SK-N-SH (cell line): ENCODE data around the gene CAGE1. TPM values are rescaled to one million over a fixed set of nuclear protein-coding genes. Genes with fewer than 3 reads are reported as not detected.
"Not testable (repeated sequence)": the region's sequence is repeated elsewhere in the genome, so short reads cannot be mapped to it uniquely, and the experiment has no call there.

Experiments used
- CTCF ChIA-PET: fragments of 300-600, 350-600 bp; formaldehyde crosslinking; extraction: SDS; loops from one replicate; lab custom pipeline; 2021; lab: Yijun Ruan, JAX
- POLR2A ChIA-PET: fragments of 350-600 bp; sonication (Branson Sonifier 250); formaldehyde crosslinking; extraction: SDS; loops from one replicate; lab custom pipeline; 2020; ENCODE audit warnings: antibody characterized with exemption, inconsistent platforms; lab: Yijun Ruan, JAX
- DNase-seq: peaks from one replicate; pipeline ENCODE4 v3.0.0; 2012
- H2AFZ ChIP-seq: fragments of 200-600 bp; sonication (generic); 2 replicates; pipeline ENCODE4 v1.8.1; 2016; ENCODE audit warnings: antibody characterized with exemption, mild to moderate bottlenecking, low read depth
- H3F3A ChIP-seq: fragments of 200-600 bp; sonication (generic); replicated peaks from 2 replicates; pipeline ENCODE3; 2016; ENCODE audit warnings: antibody characterized with exemption, mild to moderate bottlenecking; ENCODE audit not compliant: insufficient read depth
- H3K27ac ChIP-seq, 2 experiments: fragments of 200-500 bp in 1 of 2; fragments of 200-600 bp in 1 of 2; sonication (Bioruptor generic) in 1 of 2; sonication (generic), shearing (Covaris generic) in 1 of 2; 2 replicates each; pipeline versions ENCODE4 v1.5.1 to v1.6.1; 2014 to 2016; ENCODE audit warnings: low read depth in 2 of 2, inconsistent platforms in 1 of 2, low read length in 1 of 2, mild to moderate bottlenecking in 1 of 2, mixed read lengths in 1 of 2
- H3K27me3 ChIP-seq: fragments of 200-600 bp; sonication (generic), shearing (Covaris generic); 2 replicates; pipeline ENCODE4 v1.6.1; 2016; ENCODE audit warnings: mixed run types; ENCODE audit not compliant: insufficient read depth
- H3K36me3 ChIP-seq, 2 experiments: fragments of 200-500 bp in 1 of 2; fragments of 200-600 bp in 1 of 2; sonication (Bioruptor generic) in 1 of 2; sonication (generic) in 1 of 2; replicated peaks in 1 of 2; 2 replicates each; pipeline versions ENCODE3 to v1.5.1; 2014 to 2016; ENCODE audit warnings: low read length in 1 of 2, mild to moderate bottlenecking in 1 of 2; ENCODE audit not compliant: insufficient read depth in 2 of 2, control insufficient read depth in 1 of 2
- H3K4me1 ChIP-seq, 2 experiments: fragments of 200-500 bp in 1 of 2; fragments of 200-600 bp in 1 of 2; sonication (Bioruptor generic) in 1 of 2; sonication (generic), shearing (Covaris generic) in 1 of 2; 2 replicates each; pipeline versions ENCODE4 v1.5.1 to v1.6.1; 2014 to 2016; ENCODE audit warnings: low read depth in 1 of 2, low read length in 1 of 2, mixed run types in 1 of 2; ENCODE audit not compliant: insufficient read depth in 2 of 2, control insufficient read depth in 1 of 2
- H3K4me2 ChIP-seq: fragments of 200-600 bp; sonication (generic), shearing (Covaris generic); 2 replicates; pipeline ENCODE4 v1.6.1; 2017; ENCODE audit warnings: mixed run types
- H3K4me3 ChIP-seq, 2 experiments: fragments of 200-500 bp in 1 of 2; fragments of 200-600 bp in 1 of 2; sonication (Bioruptor generic) in 1 of 2; sonication (generic), shearing (Covaris generic) in 1 of 2; 2 replicates each; pipeline versions ENCODE4 v1.5.1 to v1.8.1; 2014 to 2016; ENCODE audit warnings: low read depth in 2 of 2, inconsistent platforms in 1 of 2, low read length in 1 of 2, mild to moderate bottlenecking in 1 of 2, mixed read lengths in 1 of 2, moderate library complexity in 1 of 2
- H3K79me2 ChIP-seq: fragments of 200-600 bp; sonication (generic); 2 replicates; pipeline ENCODE4 v1.8.1; 2017; ENCODE audit warnings: mild to moderate bottlenecking; ENCODE audit not compliant: insufficient read depth
- H3K9ac ChIP-seq: fragments of 200-600 bp; sonication (generic); 2 replicates; pipeline ENCODE4 v1.6.1; 2017; ENCODE audit warnings: mixed run types
- H3K9me2 ChIP-seq: fragments of 200-600 bp; sonication (generic); 2 replicates; pipeline ENCODE4 v1.6.1; 2017; ENCODE audit warnings: mixed run types
- H3K9me3 ChIP-seq: fragments of 200-600 bp; sonication (generic); 2 replicates; pipeline ENCODE4 v1.6.1; 2017; ENCODE audit warnings: mixed run types, mild to moderate bottlenecking, moderate library complexity
- H4K20me1 ChIP-seq: fragments of 200-600 bp; sonication (generic); 2 replicates; pipeline ENCODE4 v1.6.1; 2017; ENCODE audit warnings: mild to moderate bottlenecking, mixed run types; ENCODE audit not compliant: insufficient read depth
- GABPA ChIP-seq: IDR thresholded peaks from 2 replicates; pipeline ENCODE4 v1.4.0; 2012; ENCODE audit warnings: low read depth, mild to moderate bottlenecking
- GATA2 ChIP-seq: sonication (generic); formaldehyde crosslinking; IDR thresholded peaks from 2 replicates; pipeline ENCODE4 v1.5.0; 2020; ENCODE audit warnings: mild to moderate bottlenecking, missing genetic modification reagents
- JUND ChIP-seq: IDR thresholded peaks from 2 replicates; pipeline ENCODE4 v1.4.0; 2012
- POLR2AphosphoS5 ChIP-seq: IDR thresholded peaks from 2 replicates; pipeline ENCODE4 v1.6.1; 2012; ENCODE audit warnings: low read depth, low read length
- RFX5 ChIP-seq: IDR thresholded peaks from 2 replicates; pipeline ENCODE4 v1.6.1; 2012; ENCODE audit warnings: mild to moderate bottlenecking, improper control_type of control experiment, low read length
- WGBS: methylation state at CpG from one replicate; pipeline ENCODE4 v1.1.6; 2017; ENCODE audit warnings: low lambda C conversion rate; 5-methylcytosine and 5-hydroxymethylcytosine counted together
- polyA plus RNA-seq, 3 experiments: library from polyadenylated mRNA; depleted of rRNA; stranded (reverse); fragments of >200 nt; gene quantifications; 2 replicates each; pipeline ENCODE4 v1.2.3, GENCODE V29; 2012

The CAGE1 gene
- polyA plus RNA-seq, 1 of the 3 experiments (the other 2 are of a cell fraction): not detected

- peaks cover 3% of the 10 kb centered on the region; the same call in 1 of the 2 replicates for H4K20me1 ChIP-seq
Observed at GRCh38 chr6:7316658-7317533, 72.6 kb downstream of the CAGE1 start.

GRCh38 chr6:7315948-7316365 is 73.6 kb downstream of the CAGE1 start:
- H3F3A ChIP-seq: peaks cover 3% of the 10 kb centered on the region
- 77% methylated on average over 6 of the region's 6 CpGs for WGBS
- peaks cover 0 to 8% of the 10 kb centered on the region in 2 experiments; a peak in 3 of 4 replicates for H3K4me1 ChIP-seq
- no peak for DNase-seq
- H3K9ac ChIP-seq: no peak overlapping the region
- H3K36me3 ChIP-seq: no peaks in the 10 kb centered on the region
- H3K9me2 ChIP-seq: no peaks in the 10 kb centered on the region
- POLR2A ChIA-PET: no interaction called here
- no peak overlapping the region for H3K27ac ChIP-seq
- peaks cover 11% of the 10 kb centered on the region; the same call in 1 of the 2 replicates for H4K20me1 ChIP-seq
- CTCF ChIA-PET: interaction anchor here (1.3 kb wide), 1 partner anchor 75 kb away, joined by 3 read pairs; no protein-coding TSS in a partner anchor
- peaks cover 20% of the 10 kb centered on the region for H3K79me2 ChIP-seq
- H3K4me2 ChIP-seq: no peak overlapping the region
- no peak overlapping the region for H3K4me3 ChIP-seq
- TF ChIP-seq GABPA (no peak), GATA2 (CRISPR knock-in tag) (no peak), JUND (no peak), POLR2AphosphoS5 (no peak)
- H3K27me3 ChIP-seq: no peaks in the 10 kb centered on the region
- no peak overlapping the region for H2AFZ ChIP-seq
- H3K9me3 ChIP-seq: no peaks in the 10 kb centered on the region

More at GRCh38 chr6:7316658-7317533, 72.6 kb downstream of the CAGE1 start:
- Histone ChIP-seq H3K9ac (no peak overlapping the region), H3K4me2 (no peak overlapping the region), H3K79me2 (peaks cover 11% of the 10 kb centered on the region), H3K9me2 (no peaks in the 10 kb centered on the region), H3F3A (peaks cover 3% of the 10 kb centered on the region), H2AFZ (no peak overlapping the region), H3K9me3 (no peaks in the 10 kb centered on the region), H3K4me1 (peaks cover 0 to 4% of the 10 kb centered on the region in 2 experiments; a peak in 3 of 4 replicates), H3K27ac (no peak overlapping the region), H3K4me3 (no peak overlapping the region), H3K27me3 (no peaks in the 10 kb centered on the region), H3K36me3 (no peaks in the 10 kb centered on the region)
- WGBS: 88% methylated on average over 18 of the region's 41 CpGs
- TF ChIP-seq RFX5: no peak
- no peak for DNase-seq
- ChIA-PET CTCF (interaction anchor here (1.3 kb wide), 1 partner anchor 74 kb away, joined by 3 read pairs; no protein-coding TSS in a partner anchor), POLR2A (interaction anchor here (0.6 kb wide), 1 partner anchor 49 kb away, joined by 3 read pairs; no protein-coding TSS in a partner anchor)

- not testable (repeated sequence) for H3K9me3 ChIP-seq, DNase-seq, H3F3A ChIP-seq, H3K4me1 ChIP-seq, H3K27me3 ChIP-seq, H3K27ac ChIP-seq, H3K4me3 ChIP-seq, H3K36me3 ChIP-seq, H3K9ac ChIP-seq, H2AFZ ChIP-seq, H3K9me2 ChIP-seq, H3K4me2 ChIP-seq
- peaks cover 17% of the 10 kb centered on the region; the same call in 1 of the 2 replicates for H4K20me1 ChIP-seq
- ChIA-PET CTCF (interaction anchor here (1.3 kb wide), 1 partner anchor 75 kb away, joined by 3 read pairs; no protein-coding TSS in a partner anchor), POLR2A (interaction anchor here (0.7 kb wide), 1 partner anchor 74 kb away, joined by 3 read pairs; the partner anchor contains the start of genes CAGE1 and RIOK1)
- H3K79me2 ChIP-seq: peaks cover 26% of the 10 kb centered on the region
- 87% methylated on average over 21 of the region's 34 CpGs for WGBS
Observed at GRCh38 chr6:7315087-7315947, 74.2 kb downstream of the CAGE1 start.
